Gastrocnemius medialis (tissue), 4 donors: ENCODE measurements around the gene PRKCE.

ENCODE experiments used
- POLR2A ChIP-seq, 2 donors: fragments of 450-650 bp; IDR thresholded peaks; one replicate each; pipeline ENCODE4 v1.6.1; 2017; ENCODE audit warnings: antibody characterized with exemption in 2 of 2, mild to moderate bottlenecking in 2 of 2, moderate library complexity in 2 of 2
- TF ChIP-seq, protein P1 (sequence below), 5 experiments: fragments of 450-650 bp in 3 of 5; fragments of 200-600 bp in 2 of 5; sonication (generic) in 2 of 5; IDR thresholded peaks in 4 of 5; conservative IDR thresholded peaks in 1 of 5; 1 replicate in 4 of 5; 2 replicates in 1 of 5; pipeline ENCODE4 v1.5.1; 2016 to 2019; ENCODE audit warnings: antibody characterized with exemption in 5 of 5, mild to moderate bottlenecking in 3 of 5, moderate library complexity in 3 of 5

DNA sequence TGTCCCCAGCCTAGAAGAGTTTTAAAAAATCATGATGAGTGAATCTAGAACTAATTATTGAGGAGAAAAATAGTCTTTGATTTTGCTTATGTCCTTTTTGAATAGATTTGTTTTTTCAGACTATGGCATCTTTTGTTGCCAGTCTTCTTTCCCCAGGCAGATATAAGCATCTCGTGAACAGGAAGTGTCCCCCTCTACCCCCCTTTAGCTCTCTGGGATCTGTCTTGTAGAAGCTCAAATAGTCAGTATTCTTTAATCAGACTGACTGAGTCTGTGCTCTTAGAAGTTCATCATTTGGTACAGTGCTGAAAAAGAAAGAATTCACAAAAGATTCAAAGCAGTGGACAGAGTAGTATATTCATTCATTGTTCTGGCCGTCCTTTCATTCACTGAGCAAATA lies 10.4 kb downstream of the PRKCE start:
- TF ChIP-seq, protein P1, sequence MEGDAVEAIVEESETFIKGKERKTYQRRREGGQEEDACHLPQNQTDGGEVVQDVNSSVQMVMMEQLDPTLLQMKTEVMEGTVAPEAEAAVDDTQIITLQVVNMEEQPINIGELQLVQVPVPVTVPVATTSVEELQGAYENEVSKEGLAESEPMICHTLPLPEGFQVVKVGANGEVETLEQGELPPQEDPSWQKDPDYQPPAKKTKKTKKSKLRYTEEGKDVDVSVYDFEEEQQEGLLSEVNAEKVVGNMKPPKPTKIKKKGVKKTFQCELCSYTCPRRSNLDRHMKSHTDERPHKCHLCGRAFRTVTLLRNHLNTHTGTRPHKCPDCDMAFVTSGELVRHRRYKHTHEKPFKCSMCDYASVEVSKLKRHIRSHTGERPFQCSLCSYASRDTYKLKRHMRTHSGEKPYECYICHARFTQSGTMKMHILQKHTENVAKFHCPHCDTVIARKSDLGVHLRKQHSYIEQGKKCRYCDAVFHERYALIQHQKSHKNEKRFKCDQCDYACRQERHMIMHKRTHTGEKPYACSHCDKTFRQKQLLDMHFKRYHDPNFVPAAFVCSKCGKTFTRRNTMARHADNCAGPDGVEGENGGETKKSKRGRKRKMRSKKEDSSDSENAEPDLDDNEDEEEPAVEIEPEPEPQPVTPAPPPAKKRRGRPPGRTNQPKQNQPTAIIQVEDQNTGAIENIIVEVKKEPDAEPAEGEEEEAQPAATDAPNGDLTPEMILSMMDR (IDR thresholded peaks at IDR 0.05 in 4 of 5, conservative IDR thresholded peaks at IDR 0.05 in 1 of 5): no peak
- no peak for TF ChIP-seq POLR2A (IDR thresholded peaks at IDR 0.05)
